Esophagus mucosa (tissue), 1 donor: Measurements from ENCODE around the gene MGMT. TPM values are rescaled to one million over a fixed set of nuclear protein-coding genes. Genes with fewer than 3 reads are reported as not detected.

Source experiments
- ATAC-seq: fragments of 200-7000 bp; cut with Tn5 transposase; one replicate; pipeline ENCODE4 v1.9.1; 2020
- total RNA-seq: library from RNA; stranded (reverse); gene quantifications from one replicate; pipeline ENCODE4 v1.2.4, GENCODE V29; 2023
- donor health status: DM: yes; HTN: yes; CAD: no.

MGMT gene
- total RNA-seq, 1 donor from 2014 or later, result 16.5 TPM

DNA sequence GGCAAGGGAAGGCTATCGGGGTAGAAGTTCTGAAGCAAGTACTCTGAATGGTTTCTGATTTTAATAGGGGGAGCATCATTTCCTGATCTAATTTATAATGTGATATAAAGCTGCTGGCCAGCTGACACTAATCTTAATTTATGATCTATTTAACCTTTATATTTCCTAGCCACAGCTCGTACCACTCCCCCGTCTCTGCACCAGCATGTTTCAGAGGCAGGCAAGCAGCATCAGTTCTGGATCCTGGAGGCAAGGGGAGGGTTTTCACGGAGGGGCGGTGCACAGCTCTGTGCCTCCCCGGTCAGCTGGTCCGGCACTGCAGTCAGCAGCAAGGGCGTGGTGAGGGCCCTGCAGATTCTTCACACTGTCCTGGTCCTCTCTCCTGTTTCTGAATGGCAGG, 30.0 kb downstream of the MGMT start:
- no peak for ATAC-seq

DNA sequence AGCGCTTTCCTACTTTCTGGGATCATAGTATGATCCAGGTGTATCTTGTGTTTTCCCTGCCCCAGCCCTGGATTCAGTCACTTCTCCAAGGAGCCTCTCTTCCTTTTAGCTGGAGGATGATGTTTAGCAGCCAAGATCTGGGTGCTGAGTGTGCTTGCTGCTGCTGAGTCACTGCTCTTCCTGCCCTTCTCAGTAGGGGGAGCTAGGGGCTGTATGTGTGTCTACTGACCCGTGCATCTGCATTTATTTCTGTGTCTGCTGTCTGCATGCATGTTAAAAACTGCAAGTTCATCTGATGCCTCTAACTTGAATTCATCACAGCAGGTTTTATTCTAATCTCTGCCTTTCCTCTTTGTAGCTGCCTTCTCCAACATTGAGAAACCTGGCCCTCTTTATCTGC, 31.6 kb downstream of the MGMT start:
- no peak for ATAC-seq

DNA sequence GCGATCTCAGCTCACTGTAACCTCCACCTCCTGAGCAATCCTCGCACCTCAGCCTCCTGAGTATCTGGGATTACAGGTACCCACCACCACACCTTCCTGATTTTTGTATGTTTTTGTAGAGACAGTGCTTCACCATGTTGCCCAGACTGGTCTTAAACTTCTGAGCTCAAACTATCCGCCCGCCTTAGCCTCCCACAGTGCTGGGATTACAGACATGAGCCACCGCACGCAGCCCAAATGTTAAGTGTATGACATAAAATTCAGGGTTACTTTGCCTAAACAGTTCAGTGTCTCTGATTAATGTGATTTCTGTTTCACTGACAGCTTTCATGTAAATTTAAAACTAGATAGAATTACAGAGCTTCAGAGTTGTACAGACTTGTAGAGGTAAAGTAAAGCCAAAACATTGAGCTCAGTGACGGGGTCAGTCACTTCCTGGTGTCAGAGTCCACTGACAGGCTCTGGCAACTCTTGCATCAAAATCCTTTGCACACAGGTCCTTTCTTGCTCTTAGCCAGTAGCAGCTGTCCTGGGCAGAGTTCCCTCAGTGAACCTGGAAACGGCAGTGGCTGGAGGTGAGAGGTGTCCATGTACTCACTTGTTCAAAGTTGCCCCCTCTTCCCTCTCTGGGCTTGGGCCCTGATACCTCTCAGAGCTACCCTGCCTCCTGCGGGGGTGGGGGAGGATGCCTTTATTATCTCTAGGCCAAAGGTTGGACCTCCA, 33.7 kb downstream of the MGMT start:
- ATAC-seq, result peak; percentile 78

DNA sequence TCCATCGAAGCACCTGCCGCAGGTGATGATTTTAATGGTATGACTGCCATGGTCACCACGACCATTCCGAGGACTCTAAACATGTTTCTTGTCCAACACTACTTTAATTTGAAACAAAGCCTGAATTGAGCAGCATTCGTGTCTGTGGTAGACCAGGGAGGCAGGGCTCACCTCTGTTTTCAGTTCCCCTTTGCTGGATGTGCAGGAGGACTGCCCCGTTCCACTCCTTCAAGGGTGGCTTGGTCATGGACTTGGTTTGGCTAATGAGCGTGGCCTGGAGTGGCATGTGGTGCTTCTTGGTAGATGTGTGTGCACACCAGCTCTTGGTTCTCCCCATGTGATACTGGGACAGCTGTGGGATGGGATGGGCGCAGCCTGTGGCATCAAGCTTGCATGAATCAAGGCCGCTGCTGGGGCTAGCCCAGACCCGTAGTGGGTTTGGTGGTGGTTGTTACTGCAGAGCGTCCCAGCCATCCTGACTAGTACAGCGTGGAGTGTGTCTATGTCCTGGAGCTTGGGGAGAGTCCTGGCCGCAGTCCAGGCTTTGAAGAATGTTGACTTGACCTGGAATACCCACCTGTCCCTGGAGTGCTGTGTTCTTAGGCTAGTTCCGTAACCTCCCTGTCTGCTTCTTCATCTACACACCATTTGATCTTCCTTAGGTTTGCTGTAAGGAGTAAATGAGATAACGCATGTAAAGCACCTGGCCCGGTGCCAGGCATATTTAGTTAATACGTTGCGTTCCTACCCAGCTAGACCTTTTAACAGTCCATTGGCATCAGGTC, 34.8 kb downstream of the MGMT start:
- peak; percentile 76 for ATAC-seq

DNA sequence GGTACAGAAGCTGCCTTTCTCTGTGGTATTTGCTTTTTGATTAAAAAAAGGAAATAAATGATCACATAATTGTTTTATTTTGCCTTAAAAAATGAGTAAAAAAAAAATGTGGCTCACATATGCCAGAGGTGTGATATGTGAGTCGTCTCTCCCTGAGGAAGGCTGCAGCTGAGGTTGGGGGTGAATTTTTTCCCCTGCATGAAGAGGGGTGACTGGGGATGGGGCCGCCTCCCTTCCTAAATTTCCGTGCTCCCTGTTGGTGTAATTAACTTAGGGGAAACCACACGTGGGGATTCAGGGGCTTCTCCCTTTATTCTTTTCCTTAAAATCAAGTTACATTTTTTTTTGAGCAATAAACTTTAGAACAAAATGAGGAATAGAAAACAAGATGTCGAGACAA, 35.4 kb downstream of the MGMT start:
- no peak for ATAC-seq

DNA sequence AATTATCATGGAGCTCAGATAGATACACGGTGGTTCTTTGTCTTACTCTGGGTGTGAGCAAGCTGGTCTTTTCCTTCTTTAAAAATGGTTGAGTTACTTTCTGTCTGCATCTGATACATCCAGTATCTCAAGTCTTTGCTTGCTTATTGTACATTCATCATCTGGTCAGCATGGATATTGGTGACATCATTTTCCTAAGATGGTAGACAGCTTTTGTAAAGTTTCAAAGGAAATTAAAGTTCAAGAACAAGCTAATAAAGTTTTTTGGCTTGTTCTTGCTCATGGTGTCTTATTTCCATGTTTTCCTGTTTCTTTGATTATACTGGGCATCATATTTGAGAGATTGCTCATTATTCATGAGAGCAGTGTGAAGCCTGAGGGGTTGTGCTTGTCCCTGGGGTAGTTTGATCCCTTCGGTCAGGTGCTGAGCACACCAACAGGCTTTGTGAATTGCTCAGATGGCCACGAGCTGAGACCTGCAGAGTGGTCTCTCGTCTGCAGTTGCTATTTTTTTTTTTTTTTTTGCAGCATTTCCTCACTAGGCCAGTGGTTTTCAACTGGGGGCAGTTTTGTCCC, 38.5 kb downstream of the MGMT start:
- ATAC-seq, result no peak

DNA sequence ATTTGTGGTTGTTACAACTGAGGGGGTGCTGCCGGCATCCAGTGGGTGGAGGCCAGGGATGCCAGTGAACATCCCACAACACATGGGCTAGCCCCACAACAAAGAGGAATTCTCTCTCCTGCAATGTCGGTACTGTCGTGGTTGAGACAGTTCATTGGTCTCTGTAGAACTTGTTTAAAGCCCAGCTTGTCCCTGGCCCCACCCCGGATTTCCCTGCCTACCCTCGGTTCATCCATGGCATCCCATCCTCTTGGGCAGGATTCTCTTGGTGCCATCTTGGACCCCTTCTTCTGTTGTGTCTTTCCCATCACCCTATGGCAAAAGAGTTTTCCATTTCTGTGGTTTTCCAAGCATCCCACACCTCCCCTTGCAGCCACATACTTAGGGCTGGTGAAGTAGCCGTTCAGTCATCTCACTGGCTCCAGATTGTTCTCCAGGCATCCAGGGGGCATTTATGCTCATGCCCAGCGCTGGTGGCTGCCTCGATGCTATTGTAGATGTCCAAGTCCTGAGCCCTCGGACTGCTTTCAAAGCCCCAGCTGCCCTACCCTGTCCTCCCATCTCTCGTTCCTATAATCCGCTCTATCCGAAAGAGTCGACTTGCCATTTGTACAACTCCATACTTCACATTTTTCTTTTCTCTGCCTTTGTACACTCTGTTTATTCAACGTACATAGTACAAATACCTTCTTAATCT, 39.2 kb downstream of the MGMT start:
- ATAC-seq, result no peak

DNA sequence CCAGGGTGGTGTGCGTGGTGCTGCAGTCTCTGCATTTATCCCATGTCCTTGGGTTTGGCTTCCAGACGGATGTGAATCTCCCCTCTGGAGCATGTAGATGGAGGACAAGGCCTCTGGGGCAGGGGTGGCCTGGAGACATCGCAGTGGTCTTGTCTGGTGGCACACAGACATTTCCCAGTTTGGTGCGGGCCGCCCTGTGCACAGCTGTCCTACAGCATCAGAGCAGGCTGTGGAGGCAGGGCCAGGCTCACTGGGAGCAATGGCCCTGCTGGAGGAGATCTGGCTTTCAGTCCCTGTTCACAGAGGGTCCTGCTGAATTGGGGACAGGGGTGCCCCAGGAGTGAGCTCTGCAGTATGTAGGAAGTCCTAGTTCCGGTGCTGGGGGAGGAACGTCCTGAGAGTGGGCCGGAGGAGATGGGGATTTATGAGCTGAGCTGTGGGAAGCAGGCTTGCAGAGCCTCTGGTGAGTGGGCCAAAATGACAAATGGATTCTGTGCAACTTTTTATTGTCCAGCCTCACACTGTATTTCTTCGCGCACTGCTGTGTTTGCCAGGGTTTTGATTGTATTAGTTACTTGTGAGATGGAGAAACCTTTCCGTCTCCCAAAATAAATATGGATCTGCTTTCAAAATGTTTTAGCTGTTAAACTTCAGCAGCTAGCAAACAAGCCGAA, 40.3 kb downstream of the MGMT start:
- no peak for ATAC-seq

DNA sequence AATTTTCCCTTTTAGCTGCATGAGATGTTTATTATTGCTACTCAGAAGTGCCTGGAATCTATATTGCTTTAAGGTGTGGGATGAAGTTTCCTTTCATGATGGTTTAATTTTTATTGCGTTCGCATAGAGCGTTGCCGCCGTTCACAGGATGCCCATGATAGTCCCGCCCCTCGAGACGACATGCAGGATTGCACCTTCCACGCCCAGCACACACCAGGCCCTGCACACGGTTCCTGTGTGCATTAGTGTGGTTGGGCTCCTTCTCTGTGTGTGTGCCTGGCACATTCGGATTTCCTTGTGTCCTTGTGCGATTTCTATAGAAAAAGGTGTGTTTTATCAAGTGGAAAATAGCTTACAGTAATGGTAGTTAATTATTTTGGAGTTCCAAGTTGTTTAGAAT, 42.1 kb downstream of the MGMT start:
- no peak for ATAC-seq

DNA sequence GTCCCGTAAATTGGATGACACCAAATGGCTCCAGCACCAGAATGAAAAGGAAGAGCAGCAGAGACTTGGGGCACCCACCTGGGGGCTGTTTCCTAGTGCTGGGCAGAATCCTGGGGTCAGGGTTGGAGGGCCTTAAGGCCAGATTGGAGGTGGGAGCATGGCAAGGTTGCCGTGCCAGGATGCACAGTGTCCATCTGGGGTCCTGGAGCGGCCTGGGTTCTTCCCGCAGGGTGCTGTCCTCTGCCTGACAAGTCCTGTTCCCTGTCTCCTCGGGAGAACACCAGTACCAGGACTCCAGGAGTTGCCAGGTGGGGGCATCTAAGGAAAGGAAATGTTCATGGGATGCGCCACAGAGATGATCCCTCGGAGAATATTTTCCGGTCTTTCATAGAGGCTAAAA, 42.8 kb downstream of the MGMT start:
- ATAC-seq, result no peak

DNA sequence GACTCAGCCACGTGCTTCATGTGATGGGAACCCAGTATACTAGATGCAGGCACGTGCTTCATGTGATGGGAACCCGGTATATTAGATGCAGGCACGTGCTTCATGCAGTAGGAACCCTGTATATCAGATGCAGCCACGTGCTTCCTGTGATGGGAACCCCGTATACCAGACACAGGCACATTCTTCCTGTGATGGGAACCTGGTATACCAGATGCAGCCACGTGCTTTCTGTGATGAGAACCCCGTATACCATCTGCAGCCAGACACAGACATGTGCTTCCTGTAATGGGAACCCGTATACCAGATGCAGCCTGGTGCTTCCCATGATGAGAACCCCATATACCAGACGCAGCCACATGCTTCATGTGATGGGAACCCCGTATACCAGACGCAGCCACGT, 44.0 kb downstream of the MGMT start:
- no peak for ATAC-seq

DNA sequence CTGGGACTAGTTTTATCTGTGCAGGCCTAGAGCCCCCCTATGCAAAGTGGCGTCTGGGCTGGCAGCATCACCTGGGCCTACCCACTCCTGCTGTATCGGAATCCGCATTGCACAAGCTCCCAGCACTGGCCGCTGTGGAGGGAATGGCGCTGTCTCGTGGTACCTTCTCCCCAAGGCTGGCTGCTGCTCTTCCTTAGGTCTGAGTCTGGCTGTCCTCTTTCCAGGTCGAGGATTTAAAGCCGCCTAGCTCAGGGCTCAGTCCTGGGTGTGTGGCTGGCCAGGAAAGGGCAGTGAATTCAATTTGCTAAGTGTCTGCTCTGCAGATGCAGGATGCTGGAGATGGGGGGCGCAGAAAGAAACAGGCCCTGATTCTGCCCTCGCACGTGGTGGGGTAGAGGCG, 44.7 kb downstream of the MGMT start:
- no peak for ATAC-seq

DNA sequence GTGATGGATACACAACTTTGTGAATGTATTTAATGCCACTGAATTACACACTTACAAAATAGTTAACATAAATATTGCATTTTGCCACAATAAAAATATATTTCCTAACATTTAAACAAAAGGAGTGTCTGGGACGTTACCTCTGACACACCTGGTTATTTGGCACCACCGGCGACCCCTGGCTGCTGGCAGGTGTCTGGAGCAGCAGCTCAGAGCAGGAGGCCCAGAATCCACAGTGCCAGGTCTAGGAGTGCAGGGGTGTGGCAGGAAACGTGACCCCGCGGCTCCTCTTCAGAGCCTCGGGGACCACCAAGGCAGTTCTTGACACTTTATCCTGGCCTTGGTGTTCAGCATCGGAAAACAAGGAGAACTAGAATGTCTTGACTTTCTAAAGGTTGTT, 46.3 kb downstream of the MGMT start:
- ATAC-seq, result no peak

DNA sequence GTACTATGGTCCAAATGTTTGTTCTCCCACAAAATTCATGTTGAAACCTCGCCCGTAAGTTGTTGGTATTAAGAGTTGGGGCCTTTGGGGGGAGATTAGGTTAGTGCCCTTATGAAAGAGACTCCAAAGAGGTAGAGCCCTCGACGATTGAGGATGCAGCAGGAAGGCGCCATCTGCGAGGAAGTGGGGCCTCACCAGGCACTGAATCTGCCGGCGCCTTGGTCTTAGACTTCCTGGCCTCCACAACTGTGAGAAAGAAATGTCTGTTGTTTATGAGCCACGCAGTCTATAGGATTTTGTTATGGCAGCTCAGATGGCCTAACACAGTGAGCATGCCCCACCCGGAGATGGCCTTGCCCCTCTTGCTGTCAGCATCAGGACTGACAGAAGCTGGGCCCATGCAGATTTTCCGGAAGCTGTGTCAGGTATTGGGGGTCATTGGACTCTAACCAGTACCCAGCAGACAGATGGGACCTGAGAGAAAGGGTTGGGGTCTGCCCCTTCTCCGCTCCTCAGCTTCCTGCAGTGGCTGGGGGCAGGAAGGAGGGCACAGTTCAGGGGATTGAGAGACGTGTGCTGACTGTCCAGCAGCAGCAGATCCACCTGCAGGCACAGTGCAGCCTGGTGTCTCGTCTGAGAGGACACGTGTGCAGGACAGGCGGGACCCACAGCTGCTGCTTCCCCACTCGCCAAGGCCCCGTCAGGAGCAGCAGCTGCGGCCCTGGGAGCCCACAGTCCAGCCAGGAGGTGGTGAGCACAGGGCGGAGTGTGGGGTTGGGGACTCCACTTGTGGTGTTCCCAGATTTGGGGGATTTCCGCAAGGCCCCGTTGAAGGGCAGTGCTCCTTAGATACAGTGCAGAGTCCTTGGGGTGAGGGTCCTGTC, 47.8 kb downstream of the MGMT start:
- ATAC-seq, result no peak

DNA sequence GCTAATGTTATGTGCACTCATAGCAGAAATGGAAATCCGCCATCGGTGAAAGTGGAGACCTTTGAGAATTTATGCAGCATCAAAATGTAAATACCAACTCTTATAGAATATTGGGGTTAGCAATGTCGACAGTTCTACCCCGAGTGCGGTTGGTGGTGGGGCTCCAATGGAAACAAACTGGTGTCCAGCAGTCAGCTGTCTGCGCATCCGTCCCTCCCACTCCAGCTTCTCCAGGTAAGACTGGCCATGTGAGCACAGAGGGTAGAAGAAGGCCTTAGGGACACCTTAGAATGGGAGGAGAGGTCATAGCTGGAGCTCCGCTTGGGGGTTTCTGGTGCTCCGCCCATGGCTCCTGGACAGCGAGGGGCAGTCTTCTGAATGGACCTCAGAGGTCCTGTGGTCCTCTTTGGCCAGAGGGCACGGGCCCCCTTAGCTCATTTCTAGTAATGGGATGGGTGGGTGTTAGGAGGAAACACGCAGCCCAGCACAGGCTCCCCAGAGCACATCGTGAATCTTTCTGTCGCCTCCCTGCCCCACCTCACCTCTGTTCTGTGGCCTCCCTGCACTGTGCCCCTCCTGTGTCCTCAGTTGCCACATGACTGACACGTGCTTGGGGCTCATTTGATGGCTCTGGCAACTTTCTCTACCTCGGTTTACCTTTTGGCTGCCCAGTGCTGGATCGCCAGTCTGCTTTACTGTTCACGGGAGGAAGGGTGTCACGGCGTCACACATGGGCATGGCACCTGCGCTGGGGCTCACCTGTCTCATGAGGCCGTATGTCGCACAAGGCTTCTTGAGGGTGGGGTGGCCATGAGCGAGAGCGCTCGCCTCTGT, 50.0 kb downstream of the MGMT start:
- no peak for ATAC-seq

DNA sequence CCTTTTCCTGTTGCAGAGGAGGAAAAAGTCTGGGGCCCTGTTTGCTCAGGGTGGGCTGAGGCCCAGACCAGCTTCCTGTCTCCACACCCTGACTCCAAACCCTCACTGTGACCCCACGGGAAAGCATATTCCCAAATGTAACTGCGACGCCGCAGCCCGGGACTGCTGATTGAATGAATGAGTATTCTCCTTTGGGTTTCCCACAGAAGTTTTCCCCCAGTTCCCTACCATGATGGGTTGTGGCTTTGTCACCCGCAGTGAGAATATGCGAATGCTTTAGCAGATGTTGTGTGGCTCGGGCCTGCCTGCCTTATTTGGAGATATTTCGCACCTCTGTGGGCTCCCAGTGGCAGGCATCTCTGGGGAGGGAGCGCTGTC, 50.6 kb downstream of the MGMT start:
- no peak for ATAC-seq

DNA sequence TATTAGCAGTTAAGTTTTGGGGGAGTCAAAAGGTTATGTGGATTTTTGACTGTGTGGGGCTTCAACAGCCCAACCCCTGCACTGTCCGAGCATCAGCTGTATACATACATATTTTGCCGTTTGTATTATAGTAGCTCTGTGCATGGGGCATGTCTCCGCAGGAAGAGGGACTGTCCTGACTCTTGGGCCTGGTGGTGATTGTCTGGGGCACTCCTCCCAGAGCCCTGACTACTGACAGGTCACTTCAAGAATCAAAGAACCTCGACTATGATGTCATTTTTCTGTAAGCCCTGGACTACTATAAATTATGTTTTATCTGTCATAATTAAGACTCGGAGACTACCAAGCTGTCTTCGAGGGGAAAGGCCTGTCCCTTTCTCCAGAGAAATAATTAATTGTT, 51.8 kb downstream of the MGMT start:
- no peak for ATAC-seq

DNA sequence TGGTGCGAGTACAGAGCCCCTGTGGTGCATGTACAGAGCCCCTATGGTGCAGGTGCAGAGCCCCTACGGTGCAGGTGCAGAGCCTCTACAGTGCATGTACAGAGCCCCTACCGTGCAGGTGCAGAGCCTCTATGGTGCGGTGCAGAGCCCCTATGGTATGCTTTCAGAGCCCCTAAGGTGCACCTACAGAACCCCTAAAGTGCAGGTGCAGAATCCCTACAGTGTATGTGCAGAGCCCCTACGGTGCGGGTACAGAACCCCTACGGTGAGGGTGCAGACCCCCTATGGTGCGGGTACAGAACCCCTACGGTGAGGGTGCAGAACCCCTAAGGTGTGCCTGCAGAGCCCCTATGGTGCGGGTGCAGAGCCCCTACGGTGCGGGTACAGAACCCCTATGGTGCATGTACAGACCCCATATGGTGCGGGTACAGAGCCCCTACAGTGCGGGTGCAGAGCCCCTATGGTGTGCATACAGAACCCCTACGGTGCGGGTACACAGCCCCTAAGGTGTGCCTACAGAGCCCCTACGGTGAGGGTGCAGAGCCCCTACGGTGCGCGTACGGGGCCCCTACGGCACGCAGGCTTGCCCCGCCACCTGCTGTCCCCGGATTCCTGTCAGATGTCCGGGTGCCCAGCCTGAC, 53.5 kb downstream of the MGMT start:
- ATAC-seq, result peak; percentile 14

DNA sequence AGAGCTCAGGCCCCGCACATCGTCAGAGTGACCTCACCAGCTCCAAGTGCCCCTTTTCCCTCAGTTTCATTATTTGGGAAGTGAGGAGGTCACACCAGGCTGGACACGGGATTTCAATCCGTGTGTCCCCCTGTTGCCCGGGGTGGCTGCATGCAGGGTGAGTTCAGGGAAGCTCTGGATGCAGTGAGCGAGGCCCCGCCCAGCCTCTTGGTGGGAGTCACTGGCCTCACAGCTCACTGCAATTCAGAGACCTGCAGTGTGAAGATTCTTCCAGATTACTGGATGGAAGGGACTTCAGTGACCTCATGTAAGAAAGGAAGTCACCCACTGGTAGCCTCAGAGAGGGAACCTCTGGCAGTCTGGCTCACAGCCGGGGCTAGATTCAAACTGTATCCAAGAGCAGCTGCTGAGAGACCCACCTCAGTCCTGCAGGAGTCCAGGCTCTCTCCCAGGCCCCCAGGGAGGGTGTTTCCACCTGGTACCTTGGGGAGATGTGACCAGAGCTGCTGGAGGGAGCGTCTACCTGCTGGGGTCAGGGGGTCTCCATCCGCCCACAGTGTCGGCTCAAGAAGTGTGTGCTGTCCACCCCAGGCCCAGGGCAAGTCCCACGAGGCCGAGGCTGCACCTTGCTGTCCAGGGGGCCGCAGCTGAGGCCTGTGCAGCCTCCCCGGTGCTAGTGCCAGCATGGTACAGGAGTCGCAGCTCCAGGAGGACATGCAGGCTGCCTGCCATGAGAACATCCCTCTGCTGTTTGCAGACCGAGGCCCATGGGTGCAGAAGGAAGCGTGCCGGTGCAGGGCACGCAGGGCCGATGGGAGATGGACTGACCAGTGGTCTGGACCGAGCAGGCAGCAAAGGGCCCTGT, 54.4 kb downstream of the MGMT start:
- no peak for ATAC-seq
